Stomach (tissue), 4 donors: ENCODE results near the gene BICD1.

Experiments used
- POLR2A ChIP-seq, 4 donors: fragments of 450-650 bp; IDR thresholded peaks; one replicate each; pipeline ENCODE4 v1.6.1; 2016; ENCODE audit warnings: antibody characterized with exemption in 4 of 4, control low read depth in 2 of 4, mild to moderate bottlenecking in 1 of 4, moderate library complexity in 1 of 4
- TF ChIP-seq, protein P1 (sequence below), 7 experiments: fragments of 450-650 bp in 4 of 7; fragments of 200-600 bp in 3 of 7; sonication (generic) in 3 of 7; IDR thresholded peaks; one replicate each; pipeline ENCODE4 v1.5.1; 2016 to 2019; ENCODE audit warnings: antibody characterized with exemption in 7 of 7, control low read depth in 2 of 7, mild to moderate bottlenecking in 1 of 7

DNA sequence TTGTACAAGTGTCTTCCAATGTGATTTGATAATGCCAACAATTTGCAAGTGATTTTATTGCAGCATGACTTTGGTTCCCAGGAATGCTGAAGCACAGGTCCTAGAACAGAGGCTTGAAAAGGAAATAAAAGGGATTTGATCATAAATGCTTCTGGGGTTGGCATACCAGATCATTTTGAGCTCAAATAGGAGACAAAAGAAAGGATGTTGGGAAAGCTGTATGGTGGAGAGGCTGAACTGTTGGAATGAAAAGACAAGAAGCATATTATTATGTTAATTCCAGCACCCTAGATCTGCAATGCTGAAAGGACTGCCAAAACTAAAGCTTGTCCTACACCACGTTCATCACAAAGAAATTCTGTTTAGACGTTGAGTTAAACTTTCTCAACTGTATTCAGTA lies 143.1 kb downstream of the BICD1 start:
- TF ChIP-seq, protein P1, sequence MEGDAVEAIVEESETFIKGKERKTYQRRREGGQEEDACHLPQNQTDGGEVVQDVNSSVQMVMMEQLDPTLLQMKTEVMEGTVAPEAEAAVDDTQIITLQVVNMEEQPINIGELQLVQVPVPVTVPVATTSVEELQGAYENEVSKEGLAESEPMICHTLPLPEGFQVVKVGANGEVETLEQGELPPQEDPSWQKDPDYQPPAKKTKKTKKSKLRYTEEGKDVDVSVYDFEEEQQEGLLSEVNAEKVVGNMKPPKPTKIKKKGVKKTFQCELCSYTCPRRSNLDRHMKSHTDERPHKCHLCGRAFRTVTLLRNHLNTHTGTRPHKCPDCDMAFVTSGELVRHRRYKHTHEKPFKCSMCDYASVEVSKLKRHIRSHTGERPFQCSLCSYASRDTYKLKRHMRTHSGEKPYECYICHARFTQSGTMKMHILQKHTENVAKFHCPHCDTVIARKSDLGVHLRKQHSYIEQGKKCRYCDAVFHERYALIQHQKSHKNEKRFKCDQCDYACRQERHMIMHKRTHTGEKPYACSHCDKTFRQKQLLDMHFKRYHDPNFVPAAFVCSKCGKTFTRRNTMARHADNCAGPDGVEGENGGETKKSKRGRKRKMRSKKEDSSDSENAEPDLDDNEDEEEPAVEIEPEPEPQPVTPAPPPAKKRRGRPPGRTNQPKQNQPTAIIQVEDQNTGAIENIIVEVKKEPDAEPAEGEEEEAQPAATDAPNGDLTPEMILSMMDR (IDR thresholded peaks at IDR 0.05): no peak
- TF ChIP-seq POLR2A (IDR thresholded peaks at IDR 0.05): no peak
